ENCODE data around the gene PRKCZ.

PRKCZ gene

GRCh38 chr1:2046174-2046917 is 3.9 kb upstream of the PRKCZ start:
- DNase-seq (ENCODE audit: low read depth) = peak; percentile 46

- no peak for DNase-seq (ENCODE audit: low read depth)
Observed at GRCh38 chr1:2046953-2047748, 3.1 kb upstream of the PRKCZ start.

GRCh38 chr1:2047749-2048729 is 2.2 kb upstream of the PRKCZ start:
- DNase-seq (ENCODE audit: low read depth) = no peak

- no peak for DNase-seq (ENCODE audit: low read depth)
Observed at GRCh38 chr1:2049225-2049717, 940 bp upstream of the PRKCZ start.

GRCh38 chr1:2050461-2050792 is 216 bp downstream of the PRKCZ start:
- DNase-seq (ENCODE audit: low read depth) = no peak

GRCh38 chr1:2050793-2051682 is 827 bp downstream of the PRKCZ start:
- no peak for DNase-seq (ENCODE audit: low read depth)

- DNase-seq (ENCODE audit: low read depth) = no peak
Observed at GRCh38 chr1:2052054-2052679, 2.0 kb downstream of the PRKCZ start.

GRCh38 chr1:2052756-2053155 is 2.5 kb downstream of the PRKCZ start:
- DNase-seq (ENCODE audit: low read depth) = no peak

GRCh38 chr1:2053217-2053616 is 3.0 kb downstream of the PRKCZ start:
- DNase-seq (ENCODE audit: low read depth) = no peak

GRCh38 chr1:2053784-2054376 is 3.7 kb downstream of the PRKCZ start:
- DNase-seq (ENCODE audit: low read depth) = no peak

- no peak for DNase-seq (ENCODE audit: low read depth)
Observed at GRCh38 chr1:2054560-2054959, 4.3 kb downstream of the PRKCZ start.

GRCh38 chr1:2055911-2056575 is 5.8 kb downstream of the PRKCZ start:
- no peak for DNase-seq (ENCODE audit: low read depth)

- no peak for DNase-seq (ENCODE audit: low read depth)
Observed at GRCh38 chr1:2056955-2057590, 6.9 kb downstream of the PRKCZ start.

GRCh38 chr1:2059290-2059953 is 9.2 kb downstream of the PRKCZ start:
- DNase-seq (ENCODE audit: low read depth) = no peak

- DNase-seq (ENCODE audit: low read depth) = no peak
Observed at GRCh38 chr1:2060072-2060471, 9.9 kb downstream of the PRKCZ start.

- DNase-seq (ENCODE audit: low read depth) = no peak
Observed at GRCh38 chr1:2060535-2060934, 10.3 kb downstream of the PRKCZ start.

GRCh38 chr1:2061065-2061778 is 11.0 kb downstream of the PRKCZ start:
- DNase-seq (ENCODE audit: low read depth) = no peak

GRCh38 chr1:2065699-2066098 is 15.5 kb downstream of the PRKCZ start:
- no peak for DNase-seq (ENCODE audit: low read depth)
